HG02571 (cell line): ENCODE results near the gene PHLDB1.
"Not testable (repeated sequence)": the region's sequence is repeated elsewhere in the genome, so short reads cannot be mapped to it uniquely, and the experiment has no call there.

Experiments
- ATAC-seq: cut with Tn5 transposase; IDR thresholded peaks from one replicate; pipeline ENCODE4 v1.9.1; 2021; ENCODE audit warnings: mild to moderate bottlenecking, moderate library complexity; ENCODE audit not compliant: unreplicated experiment

PHLDB1 gene

GRCh38 chr11:118605116-118605867 is 2.1 kb upstream of the PHLDB1 start:
- ATAC-seq: no peak

DNA sequence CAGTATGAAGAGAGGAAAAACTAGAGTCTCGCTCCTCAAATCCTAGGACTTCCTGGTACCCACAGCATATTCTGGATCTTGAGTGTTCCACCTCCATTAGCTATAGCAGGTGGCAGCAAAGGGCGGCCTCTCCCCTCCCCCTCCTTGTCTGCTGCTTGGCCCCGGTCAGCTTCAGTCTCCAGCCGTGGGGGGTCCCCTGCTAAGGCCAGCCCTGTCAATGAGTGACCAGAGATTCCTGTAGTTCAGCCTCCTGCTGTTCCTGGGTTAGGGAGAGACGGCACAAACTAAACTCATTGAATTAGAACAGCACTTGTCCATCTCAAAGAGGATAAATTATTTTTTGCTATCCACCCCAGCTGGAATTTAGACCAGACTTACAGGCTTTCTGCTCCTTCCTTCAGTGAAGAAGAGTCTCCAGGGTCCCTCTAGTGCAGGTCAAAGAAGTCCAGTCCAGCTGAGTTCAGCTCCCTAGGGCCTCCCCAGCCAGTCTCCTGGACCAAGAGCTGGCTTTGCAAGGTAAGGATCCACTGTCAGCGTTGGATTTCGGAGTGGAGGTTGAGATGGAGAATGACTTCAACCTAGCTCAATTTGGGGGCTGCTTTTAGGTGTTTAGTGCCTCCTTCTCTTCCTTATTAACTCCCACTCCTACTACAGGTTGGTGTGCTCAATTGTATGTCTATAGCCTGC is 1.1 kb upstream of the PHLDB1 start:
- ATAC-seq: no peak

DNA sequence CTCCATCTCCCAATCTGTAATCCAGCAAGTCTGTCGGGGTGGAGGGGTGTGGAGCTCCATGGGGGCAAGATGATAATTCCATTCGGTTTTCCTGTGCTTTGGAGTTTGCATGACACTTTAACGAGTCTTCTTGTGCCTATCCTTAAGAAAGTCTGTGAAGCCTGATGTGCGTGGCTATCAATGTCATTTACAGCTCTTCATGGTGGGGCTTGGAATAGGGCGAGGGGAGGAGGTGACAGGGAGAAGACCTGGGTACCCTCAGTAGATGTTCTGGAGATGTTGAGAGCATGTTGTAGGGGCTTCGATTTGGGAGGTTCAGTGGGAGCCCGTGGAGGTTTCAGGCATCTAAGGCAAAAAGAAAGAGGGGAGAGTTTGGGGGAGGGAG is 579 bp upstream of the PHLDB1 start:
- ATAC-seq: no peak

DNA sequence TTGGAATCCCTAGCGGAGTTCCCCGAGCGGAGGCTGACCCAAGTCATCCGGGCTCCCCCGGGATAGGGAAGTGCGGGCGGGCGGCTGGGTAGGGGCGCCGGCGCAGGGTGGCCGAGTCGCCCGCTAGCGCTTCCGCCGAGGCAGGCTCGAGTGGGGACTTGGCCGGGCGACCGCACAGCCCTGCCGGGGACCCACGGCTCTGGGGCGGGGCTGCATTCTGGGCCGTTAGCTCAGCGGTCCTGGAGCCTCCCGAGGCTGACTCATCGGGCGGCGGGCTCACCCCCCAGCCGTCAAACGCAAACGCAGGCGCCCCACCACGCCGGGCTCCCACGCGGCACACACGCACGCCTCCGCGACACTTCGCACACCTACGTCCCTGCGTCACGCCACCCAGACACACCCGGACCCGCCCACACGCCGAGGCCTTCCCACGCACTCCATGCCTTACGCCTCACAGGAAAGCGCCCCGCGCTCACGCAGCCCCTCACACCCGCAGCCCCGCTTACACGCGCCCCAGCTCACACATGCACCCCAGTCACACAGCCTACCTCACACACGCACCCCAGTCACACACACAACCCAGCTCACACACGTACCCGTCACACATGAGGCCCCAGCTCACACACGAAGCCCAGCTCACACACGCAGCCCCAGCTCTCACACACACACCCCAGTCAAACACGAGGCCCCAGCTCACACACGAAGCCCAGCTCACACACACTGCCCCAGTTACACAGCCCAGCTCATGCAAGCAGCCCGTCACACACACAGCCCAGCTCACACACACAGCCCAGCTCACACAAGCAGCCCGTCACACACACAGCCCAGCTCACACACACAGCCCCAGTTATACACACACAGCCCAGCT is 1.2 kb downstream of the PHLDB1 start:
- no peak for ATAC-seq

DNA sequence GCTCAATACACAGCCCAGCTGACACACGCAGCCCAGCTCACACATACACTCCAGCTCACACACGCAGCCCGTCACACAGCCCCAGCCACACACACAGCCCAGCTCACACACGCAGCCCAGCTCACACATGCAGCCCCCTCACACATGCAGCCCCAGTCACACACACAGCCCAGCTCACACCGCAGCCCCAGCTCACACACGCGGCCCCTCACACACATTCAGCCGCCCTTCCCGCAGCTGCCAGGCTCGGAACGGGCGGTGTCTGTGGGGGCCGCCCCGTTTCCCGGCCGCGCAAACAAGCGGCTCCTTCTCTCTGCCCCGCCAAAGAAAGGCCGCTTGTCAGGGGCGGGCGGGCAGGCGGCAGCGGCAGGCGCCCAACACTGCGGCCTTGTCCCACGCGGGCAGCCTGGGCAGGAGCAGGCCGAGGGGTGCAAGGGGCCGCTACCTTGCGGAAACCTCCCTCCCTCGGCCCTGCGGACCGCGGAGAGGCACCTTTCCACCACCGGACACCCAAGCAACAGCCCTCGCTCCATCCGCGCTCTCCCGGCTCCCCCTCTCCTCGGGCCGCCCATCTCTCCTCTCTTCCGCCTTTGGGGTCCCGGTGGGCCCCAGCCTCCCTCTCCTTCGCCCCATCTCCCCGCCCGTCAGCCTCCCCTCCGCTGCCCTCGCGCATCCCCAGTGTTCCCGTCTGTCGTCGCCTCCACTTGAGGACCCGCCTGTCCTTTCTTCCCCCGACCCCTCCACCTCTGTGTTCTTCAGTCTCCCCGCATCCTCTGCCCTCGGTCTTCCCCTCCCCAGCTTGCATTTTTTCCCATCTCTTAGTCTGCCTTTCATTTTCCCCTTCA is 2.2 kb downstream of the PHLDB1 start:
- no peak for ATAC-seq

- ATAC-seq: no peak
Measured at GRCh38 chr11:118610225-118610772, 2.9 kb downstream of the PHLDB1 start.

- ATAC-seq: no peak
Measured at GRCh38 chr11:118610773-118611432, 3.5 kb downstream of the PHLDB1 start.

DNA sequence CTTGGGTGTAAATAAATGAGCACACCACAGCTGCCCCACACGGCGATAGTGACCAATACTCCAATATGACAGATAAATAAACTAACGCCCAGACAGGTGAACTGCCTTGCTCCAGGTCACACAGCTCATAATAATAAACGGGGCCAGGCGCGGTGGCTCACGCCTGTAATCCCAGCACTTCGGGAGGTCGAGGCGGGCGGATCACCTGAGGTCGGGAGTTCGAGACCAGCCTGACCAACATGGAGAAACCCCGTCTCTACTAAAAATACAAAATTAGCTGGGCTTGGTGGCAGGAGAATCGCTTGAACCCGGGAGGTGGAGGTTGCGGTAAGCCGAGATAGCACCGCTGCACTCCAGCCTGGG is 4.0 kb downstream of the PHLDB1 start:
- not testable (repeated sequence) for ATAC-seq

GRCh38 chr11:118612378-118612777 is 5.0 kb downstream of the PHLDB1 start:
- ATAC-seq: no peak

GRCh38 chr11:118614511-118614910 is 7.1 kb downstream of the PHLDB1 start:
- ATAC-seq: no peak

DNA sequence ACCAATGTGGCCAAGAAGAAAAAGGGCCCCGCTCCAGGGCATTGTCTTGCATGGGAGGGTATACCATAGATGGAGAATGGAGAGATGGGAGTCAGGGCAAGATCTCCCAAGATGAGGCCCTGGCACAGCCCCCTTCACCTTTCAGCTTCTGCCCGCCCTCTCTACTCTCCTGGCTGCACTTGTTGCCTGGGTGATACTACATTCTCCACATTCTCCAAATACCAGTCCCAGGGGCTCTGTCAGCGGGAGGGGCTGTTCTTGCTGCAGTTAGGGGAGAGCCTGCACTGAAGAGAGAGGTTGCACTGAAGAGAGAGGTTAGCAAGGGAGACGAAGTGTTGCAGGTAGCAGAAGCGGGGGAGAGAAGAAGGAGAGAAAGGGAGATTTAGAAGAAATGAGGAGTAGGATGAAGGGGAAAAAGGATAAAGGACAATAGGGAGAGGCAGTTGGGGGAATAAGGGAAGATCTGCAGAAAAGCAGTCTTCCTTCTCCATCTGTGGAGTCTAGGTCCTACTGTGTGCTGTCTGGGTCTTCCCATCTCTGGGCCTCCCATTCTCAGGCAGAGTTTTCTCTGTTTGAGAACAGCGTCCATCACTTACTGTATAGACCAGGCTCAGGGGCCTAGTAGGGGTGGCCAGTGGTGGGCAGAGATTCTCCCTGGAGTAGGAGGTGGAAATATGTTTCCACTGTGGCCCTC is 8.0 kb downstream of the PHLDB1 start:
- no peak for ATAC-seq

DNA sequence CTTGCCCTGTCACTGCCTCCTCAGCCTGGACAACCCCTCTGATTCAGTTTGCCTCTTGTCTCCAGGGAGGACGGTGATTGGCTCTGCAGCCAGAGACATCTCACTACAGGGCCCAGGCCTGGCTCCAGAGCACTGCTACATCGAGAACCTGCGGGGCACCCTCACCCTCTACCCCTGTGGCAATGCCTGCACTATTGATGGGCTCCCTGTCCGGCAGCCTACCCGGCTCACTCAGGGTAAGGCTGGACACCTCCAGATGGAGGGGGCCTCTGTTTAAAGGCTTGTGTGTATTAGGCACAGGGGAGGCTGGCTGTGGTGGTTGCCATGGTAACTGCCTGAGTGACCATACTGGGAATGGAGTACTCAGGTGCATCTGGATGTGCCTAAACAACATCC is 8.6 kb downstream of the PHLDB1 start:
- ATAC-seq: no peak

GRCh38 chr11:118618115-118618990 is 10.9 kb downstream of the PHLDB1 start:
- no peak for ATAC-seq

- no peak for ATAC-seq
Measured at GRCh38 chr11:118618991-118619375, 11.6 kb downstream of the PHLDB1 start.

- ATAC-seq: no peak
Measured at GRCh38 chr11:118619444-118620197, 12.2 kb downstream of the PHLDB1 start.

DNA sequence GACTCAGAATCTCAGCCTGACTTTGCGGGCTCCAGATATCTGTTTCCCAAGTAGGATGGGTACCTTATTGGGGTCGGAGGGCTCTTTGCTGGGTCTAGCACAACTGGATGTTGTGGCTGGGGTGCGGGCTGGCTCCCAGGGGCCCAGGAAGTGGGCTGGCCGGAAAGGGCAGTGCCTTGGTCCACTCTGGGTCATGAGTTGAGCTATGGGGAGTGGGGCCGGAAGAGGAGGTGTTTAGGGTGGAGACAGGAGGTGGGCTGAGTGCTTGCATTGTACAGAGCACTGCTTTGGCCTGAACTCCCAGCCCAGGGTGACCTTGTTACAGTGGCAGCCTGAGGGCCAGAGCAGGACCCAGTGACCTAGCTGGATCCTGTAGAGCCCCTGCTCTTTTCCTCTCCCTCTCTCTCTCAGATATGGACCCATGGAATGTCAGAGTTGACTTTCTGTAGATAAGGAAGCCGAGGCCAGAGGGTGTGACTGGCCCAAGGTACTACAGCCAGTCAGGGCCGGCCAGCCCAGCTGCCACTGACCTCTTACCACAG is 13.2 kb downstream of the PHLDB1 start:
- ATAC-seq: no peak

DNA sequence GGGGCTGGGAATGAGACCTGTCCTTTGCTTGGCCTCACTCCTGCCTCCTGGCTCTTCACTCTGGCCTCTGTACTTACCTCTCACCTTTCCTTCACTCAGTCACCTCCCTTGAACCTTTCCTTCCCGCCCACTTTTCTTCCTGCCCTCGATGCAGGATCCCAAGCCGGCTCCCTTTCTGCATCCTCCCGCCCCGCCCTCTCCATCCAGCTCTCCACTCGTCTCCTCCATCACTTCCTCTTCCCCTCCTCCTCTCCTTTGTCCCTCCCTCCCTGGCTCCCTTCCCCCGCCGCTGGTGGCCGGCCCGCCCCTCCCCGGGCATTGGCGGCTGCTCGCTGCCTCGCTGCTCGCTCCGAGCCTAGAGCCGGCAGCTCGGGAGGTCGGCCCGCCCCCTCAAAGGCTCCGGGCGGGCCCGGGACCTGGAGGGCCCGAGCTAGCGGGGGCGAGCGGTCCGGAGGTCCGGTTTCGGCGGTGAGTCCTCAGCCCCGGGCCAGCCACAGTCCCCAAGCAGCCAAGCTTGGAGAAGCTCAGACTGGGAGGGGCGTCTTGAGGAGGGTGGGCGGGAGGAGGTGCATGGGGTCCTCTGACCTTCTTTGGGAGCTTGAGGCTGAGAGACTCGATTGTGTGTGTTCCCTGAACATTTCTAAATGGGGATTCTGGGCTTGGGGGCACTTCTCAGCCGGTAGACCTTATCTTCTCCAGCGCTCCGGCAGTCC is 13.8 kb downstream of the PHLDB1 start:
- no peak for ATAC-seq
